KOPT-K1 (cell line): Measurements from ENCODE around the gene PAPSS2.

Experiments
- H3K27ac ChIP-seq: fragments of 200-600 bp; sonication (generic); 2 replicates; pipeline ENCODE4 v1.5.1; 2016; ENCODE audit warnings: antibody characterized with exemption, mild to moderate bottlenecking, low read depth, low read length; ENCODE audit not compliant: poor library complexity, severe bottlenecking
- H3K36me3 ChIP-seq: fragments of 200-600 bp; sonication (generic); 2 replicates; pipeline ENCODE4 v1.5.1; 2017; ENCODE audit warnings: antibody characterized with exemption, mild to moderate bottlenecking, low read length, moderate library complexity; ENCODE audit not compliant: insufficient read depth
- H3K9me3 ChIP-seq: fragments of 200-600 bp; sonication (generic); 2 replicates; pipeline ENCODE4 v1.5.1; 2017; ENCODE audit warnings: antibody characterized with exemption, low read length, mild to moderate bottlenecking; ENCODE audit not compliant: insufficient read depth, poor library complexity, severe bottlenecking

The PAPSS2 gene

GRCh38 chr10:87656431-87657072 lies 3.1 kb upstream of the PAPSS2 start:
- no peaks in the 10 kb centered on the region for H3K9me3 ChIP-seq
- H3K36me3 ChIP-seq, result no peaks in the 10 kb centered on the region
- no peak overlapping the region for H3K27ac ChIP-seq

GRCh38 chr10:87657371-87657770 lies 2.3 kb upstream of the PAPSS2 start:
- H3K27ac ChIP-seq, result no peak overlapping the region
- no peaks in the 10 kb centered on the region for H3K36me3 ChIP-seq
- no peaks in the 10 kb centered on the region for H3K9me3 ChIP-seq

- Histone ChIP-seq H3K27ac (no peak overlapping the region), H3K9me3 (no peaks in the 10 kb centered on the region)
These were observed 1.3 kb upstream of the PAPSS2 start for GRCh38 chr10:87658321-87658795.

GRCh38 chr10:87658858-87659555 lies 671 bp upstream of the PAPSS2 start:
- Histone ChIP-seq H3K27ac (no peak overlapping the region), H3K36me3 (no peaks in the 10 kb centered on the region), H3K9me3 (no peaks in the 10 kb centered on the region)

More at GRCh38 chr10:87658321-87658795, 1.3 kb upstream of the PAPSS2 start:
- H3K36me3 ChIP-seq, result no peaks in the 10 kb centered on the region

- Histone ChIP-seq H3K36me3 (no peaks in the 10 kb centered on the region), H3K9me3 (no peaks in the 10 kb centered on the region), H3K27ac (no peak overlapping the region)
These were observed 931 bp downstream of the PAPSS2 start for GRCh38 chr10:87660484-87661133.

- Histone ChIP-seq H3K36me3 (no peaks in the 10 kb centered on the region), H3K27ac (no peak overlapping the region), H3K9me3 (no peaks in the 10 kb centered on the region)
These were observed 2.4 kb downstream of the PAPSS2 start for GRCh38 chr10:87661861-87662785.

- Histone ChIP-seq H3K9me3 (no peaks in the 10 kb centered on the region), H3K36me3 (no peaks in the 10 kb centered on the region), H3K27ac (no peak overlapping the region)
These were observed 4.6 kb downstream of the PAPSS2 start for GRCh38 chr10:87664276-87664701.

- H3K27ac ChIP-seq, result no peak overlapping the region
- H3K36me3 ChIP-seq, result no peaks in the 10 kb centered on the region
- no peaks in the 10 kb centered on the region for H3K9me3 ChIP-seq
These were observed 7.8 kb downstream of the PAPSS2 start for GRCh38 chr10:87667493-87667892.

- no peaks in the 10 kb centered on the region for H3K36me3 ChIP-seq
- no peak overlapping the region for H3K27ac ChIP-seq
- no peaks in the 10 kb centered on the region for H3K9me3 ChIP-seq
These were observed 8.8 kb downstream of the PAPSS2 start for GRCh38 chr10:87668324-87669074.

GRCh38 chr10:87669752-87670151 lies 10.1 kb downstream of the PAPSS2 start:
- H3K9me3 ChIP-seq, result no peaks in the 10 kb centered on the region

GRCh38 chr10:87670586-87670985 lies 10.9 kb downstream of the PAPSS2 start:
- no peak overlapping the region for H3K27ac ChIP-seq
- H3K36me3 ChIP-seq, result no peaks in the 10 kb centered on the region
- no peaks in the 10 kb centered on the region for H3K9me3 ChIP-seq

More at GRCh38 chr10:87669752-87670151, 10.1 kb downstream of the PAPSS2 start:
- H3K27ac ChIP-seq, result no peak overlapping the region
- H3K36me3 ChIP-seq, result no peaks in the 10 kb centered on the region

- Histone ChIP-seq H3K9me3 (no peaks in the 10 kb centered on the region), H3K36me3 (no peaks in the 10 kb centered on the region), H3K27ac (no peak overlapping the region)
These were observed 11.6 kb downstream of the PAPSS2 start for GRCh38 chr10:87671139-87671815.

GRCh38 chr10:87672551-87672950 lies 12.9 kb downstream of the PAPSS2 start:
- no peaks in the 10 kb centered on the region for H3K9me3 ChIP-seq
- no peaks in the 10 kb centered on the region for H3K36me3 ChIP-seq
- no peak overlapping the region for H3K27ac ChIP-seq

GRCh38 chr10:87674943-87675342 lies 15.3 kb downstream of the PAPSS2 start:
- H3K27ac ChIP-seq, result no peak overlapping the region
- no peaks in the 10 kb centered on the region for H3K9me3 ChIP-seq
- no peaks in the 10 kb centered on the region for H3K36me3 ChIP-seq
